Muscle layer of colon (tissue), 2 donors: ENCODE measurements around the gene TMC2.
A peak's percentile ranks its signal among the peaks of the same experiment; 100 is the strongest.
"Not testable (repeated sequence)": the region's sequence is repeated elsewhere in the genome, so short reads cannot be mapped to it uniquely, and the experiment has no call there.

Experiments
- H3K27ac ChIP-seq: one replicate; pipeline ENCODE4 v1.7.0; 2013; ENCODE audit warnings: low read depth, mild to moderate bottlenecking, low read length, moderate library complexity
- H3K27me3 ChIP-seq, 2 donors: one replicate each; pipeline ENCODE4 v1.7.0; 2013; ENCODE audit warnings: low read length in 2 of 2, mild to moderate bottlenecking in 2 of 2; ENCODE audit not compliant: insufficient read depth in 2 of 2, control insufficient read depth in 1 of 2
- H3K36me3 ChIP-seq: one replicate; pipeline ENCODE4 v1.7.0; 2013; ENCODE audit warnings: mild to moderate bottlenecking, low read length; ENCODE audit not compliant: insufficient read depth
- H3K4me1 ChIP-seq: one replicate; pipeline ENCODE4 v1.7.0; 2013; ENCODE audit warnings: mild to moderate bottlenecking, low read length; ENCODE audit not compliant: insufficient read depth
- H3K4me3 ChIP-seq, 2 donors: one replicate each; pipeline ENCODE4 v1.7.0; 2013; ENCODE audit warnings: low read length in 2 of 2, low read depth in 1 of 2, mild to moderate bottlenecking in 1 of 2, moderate library complexity in 1 of 2
- H3K9ac ChIP-seq: one replicate; pipeline ENCODE4 v1.7.0; 2013; ENCODE audit warnings: low read length
- H3K9me3 ChIP-seq: one replicate; pipeline ENCODE4 v1.7.0; 2013; ENCODE audit warnings: mild to moderate bottlenecking, low read length
- donor health status: abdominal sarcoma.
- donor health status: Adenocarcinoma of cecum.

Gene TMC2

GRCh38 chr20:2516399-2516798 lies 20.0 kb upstream of the TMC2 start:
- H3K36me3 ChIP-seq, result no peaks in the 10 kb centered on the region
- H3K27me3 ChIP-seq, result no peaks in the 10 kb centered on the region
- H3K4me1 ChIP-seq, result no peaks in the 10 kb centered on the region
- no peak overlapping the region for H3K4me3 ChIP-seq
- H3K27ac ChIP-seq, result no peak overlapping the region
- H3K9ac ChIP-seq, result no peak overlapping the region
- H3K9me3 ChIP-seq, result no peaks in the 10 kb centered on the region

- no peaks in the 10 kb centered on the region for H3K36me3 ChIP-seq
- no peaks in the 10 kb centered on the region for H3K9me3 ChIP-seq
- H3K27ac ChIP-seq, result no peak overlapping the region
- H3K27me3 ChIP-seq, result no peaks in the 10 kb centered on the region
- H3K4me3 ChIP-seq, result no peak overlapping the region
- H3K4me1 ChIP-seq, result no peaks in the 10 kb centered on the region
- H3K9ac ChIP-seq, result no peak overlapping the region
These were observed 18.3 kb upstream of the TMC2 start for GRCh38 chr20:2518096-2518495.

- Histone ChIP-seq H3K27ac (no peak overlapping the region), H3K9me3 (no peaks in the 10 kb centered on the region)
These were observed 17.8 kb upstream of the TMC2 start for GRCh38 chr20:2518558-2518957.

GRCh38 chr20:2519115-2519809 lies 17.1 kb upstream of the TMC2 start:
- no peak overlapping the region for H3K9ac ChIP-seq
- no peaks in the 10 kb centered on the region for H3K36me3 ChIP-seq
- H3K27ac ChIP-seq, result no peak overlapping the region
- no peak overlapping the region for H3K4me3 ChIP-seq
- no peaks in the 10 kb centered on the region for H3K9me3 ChIP-seq
- H3K4me1 ChIP-seq, result peaks cover 3% of the 10 kb centered on the region
- H3K27me3 ChIP-seq, result no peaks in the 10 kb centered on the region

More at GRCh38 chr20:2518558-2518957, 17.8 kb upstream of the TMC2 start:
- Histone ChIP-seq H3K4me3 (no peak overlapping the region), H3K9ac (no peak overlapping the region), H3K27me3 (no peaks in the 10 kb centered on the region), H3K4me1 (no peaks in the 10 kb centered on the region), H3K36me3 (no peaks in the 10 kb centered on the region)

DNA sequence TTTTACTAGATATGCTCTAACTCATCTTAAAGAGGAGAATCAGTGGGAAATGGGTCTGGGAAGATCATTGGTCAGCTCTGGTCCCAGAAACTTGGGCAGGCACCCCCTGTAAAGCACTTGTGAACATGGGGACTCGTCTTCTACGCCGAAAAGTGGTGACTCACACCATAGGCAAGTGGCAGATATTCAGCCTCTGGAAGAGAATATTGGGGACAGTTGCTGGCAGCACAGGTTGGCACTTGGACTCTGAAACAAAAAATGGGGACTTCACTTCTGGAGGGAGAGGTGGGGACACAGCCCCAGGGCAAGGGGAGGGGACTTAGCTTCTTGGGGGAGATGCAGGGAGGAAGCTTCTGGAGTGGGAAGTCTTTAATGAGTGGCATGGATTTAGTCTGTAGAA lies 15.8 kb upstream of the TMC2 start:
- Histone ChIP-seq H3K27ac (no peak overlapping the region), H3K9ac (no peak overlapping the region), H3K36me3 (no peaks in the 10 kb centered on the region), H3K9me3 (no peaks in the 10 kb centered on the region), H3K27me3 (no peaks in the 10 kb centered on the region), H3K4me1 (peaks cover 4% of the 10 kb centered on the region), H3K4me3 (no peak overlapping the region)

DNA sequence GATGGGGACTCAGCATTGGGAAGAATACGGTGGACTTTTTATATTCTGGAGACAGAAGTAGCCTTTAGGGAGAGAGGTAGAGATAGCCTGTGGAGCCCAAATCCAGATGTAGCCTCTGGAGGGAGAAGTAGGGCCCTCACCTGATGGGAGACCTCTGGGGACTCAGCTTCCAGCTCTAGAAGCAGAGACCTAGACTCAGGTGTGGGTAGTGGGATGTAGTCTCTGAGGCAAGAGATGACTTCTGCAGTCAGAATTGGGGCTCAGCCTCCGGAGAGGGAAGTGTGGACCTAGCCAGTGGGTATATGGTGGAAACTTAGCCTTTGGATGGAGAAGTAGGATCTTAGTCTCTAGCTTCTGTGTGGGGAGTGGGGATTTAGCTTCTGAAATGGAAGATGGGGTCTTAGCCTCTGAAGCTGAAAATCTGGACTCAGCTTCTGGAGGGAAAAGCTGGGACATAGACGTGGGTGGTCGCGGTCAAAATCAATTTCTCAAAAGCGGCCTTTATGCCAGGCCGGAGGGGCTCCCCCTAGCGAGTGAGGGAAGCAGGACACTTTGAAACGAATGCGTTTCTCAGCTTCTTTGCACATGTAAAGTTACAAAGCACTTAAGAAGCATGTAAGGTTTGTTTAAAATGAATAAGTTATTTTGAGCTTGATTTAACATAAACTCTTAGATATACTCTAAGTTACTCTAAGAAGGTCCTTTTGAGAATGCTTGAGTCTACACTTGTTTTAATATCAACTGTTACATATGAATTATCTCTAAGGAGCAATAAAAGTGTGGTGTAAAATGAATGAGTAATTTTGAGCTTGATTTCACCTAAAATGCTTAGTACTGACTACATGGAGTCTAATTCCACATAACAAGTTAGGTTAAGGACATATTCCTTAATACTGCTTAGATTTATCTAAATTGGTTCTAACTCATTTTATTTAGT lies 14.7 kb upstream of the TMC2 start:
- no peak overlapping the region for H3K27ac ChIP-seq
- H3K27me3 ChIP-seq, result no peaks in the 10 kb centered on the region
- no peak overlapping the region for H3K9ac ChIP-seq
- no peaks in the 10 kb centered on the region for H3K36me3 ChIP-seq
- H3K4me3 ChIP-seq, result no peak overlapping the region
- H3K4me1 ChIP-seq, result peaks cover 4% of the 10 kb centered on the region
- no peaks in the 10 kb centered on the region for H3K9me3 ChIP-seq

- H3K9ac ChIP-seq, H3K4me1 ChIP-seq, H3K36me3 ChIP-seq, H3K9me3 ChIP-seq, H3K27ac ChIP-seq, H3K27me3 ChIP-seq, H3K4me3 ChIP-seq: not testable (repeated sequence)
These were observed 13.4 kb upstream of the TMC2 start for GRCh38 chr20:2522826-2523429.

- Histone ChIP-seq H3K36me3 (no peaks in the 10 kb centered on the region), H3K9ac (peak overlapping the region; percentile 80), H3K9me3 (no peaks in the 10 kb centered on the region), H3K4me3 (peak overlapping the region; percentile 83 to 95), H3K27me3 (no peaks in the 10 kb centered on the region), H3K4me1 (peaks cover 4% of the 10 kb centered on the region), H3K27ac (peak overlapping the region; percentile 94)
These were observed 12.3 kb upstream of the TMC2 start for GRCh38 chr20:2523919-2524708.

DNA sequence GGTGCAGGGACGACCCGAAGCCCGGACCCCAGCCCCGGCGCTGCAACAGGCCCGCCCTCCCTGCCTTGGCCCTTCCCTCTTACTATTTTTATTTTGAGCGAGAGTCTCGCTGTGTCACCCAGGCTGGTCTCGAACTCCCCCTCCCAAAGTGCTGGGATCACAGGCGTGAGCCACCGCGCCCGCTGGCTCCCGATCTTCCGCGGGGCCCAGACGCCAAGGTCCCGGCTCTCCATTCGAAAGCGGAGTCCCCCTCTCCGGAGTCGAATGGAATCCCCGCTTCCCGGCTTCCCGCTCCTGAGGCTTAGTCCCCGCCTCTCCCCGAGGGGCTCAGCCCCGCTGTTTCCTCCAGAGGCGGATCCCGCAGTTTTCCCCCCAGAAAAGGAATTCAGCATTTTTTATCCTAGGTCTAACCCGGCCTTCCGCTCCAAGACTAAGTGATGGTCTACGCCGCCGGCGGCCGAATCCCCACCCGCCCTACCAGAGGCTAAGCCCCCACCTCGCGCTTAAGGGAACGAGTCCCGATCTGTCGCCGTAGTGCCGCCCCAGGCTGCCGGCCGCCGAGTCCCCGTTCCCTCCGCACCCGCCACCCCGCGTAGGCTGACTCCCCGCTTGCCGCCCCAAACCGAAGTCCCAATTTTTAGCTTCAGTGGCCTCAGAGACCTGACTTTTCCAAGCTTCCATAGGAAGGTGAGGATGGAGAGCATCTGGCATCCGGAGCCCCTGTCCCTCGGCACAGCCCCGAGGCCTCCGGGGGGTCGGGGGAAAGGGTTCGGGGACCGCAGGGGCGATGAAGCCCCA lies 11.5 kb upstream of the TMC2 start:
- H3K27ac ChIP-seq, result peak overlapping the region; percentile 94
- no peaks in the 10 kb centered on the region for H3K27me3 ChIP-seq
- peaks cover 4% of the 10 kb centered on the region for H3K4me1 ChIP-seq
- peak overlapping the region; percentile 83 to 95 for H3K4me3 ChIP-seq
- H3K36me3 ChIP-seq, result no peaks in the 10 kb centered on the region
- no peaks in the 10 kb centered on the region for H3K9me3 ChIP-seq
- H3K9ac ChIP-seq, result peak overlapping the region; percentile 80

- H3K9me3 ChIP-seq, H3K36me3 ChIP-seq, H3K4me1 ChIP-seq, H3K9ac ChIP-seq, H3K27ac ChIP-seq, H3K27me3 ChIP-seq, H3K4me3 ChIP-seq: not testable (repeated sequence)
These were observed 10.2 kb upstream of the TMC2 start for GRCh38 chr20:2526218-2526583.
